Sciatic nerve (tissue), 2 donors: ENCODE data around the gene RPS8. TPM values are rescaled to one million over a fixed set of nuclear protein-coding genes. Genes with fewer than 3 reads are reported as not detected.
"Not testable (repeated sequence)": the region's sequence is repeated elsewhere in the genome, so short reads cannot be mapped to it uniquely, and the experiment has no call there.

Experiments used
- ATAC-seq: fragments of 200-7000 bp; cut with Tn5 transposase; one replicate; pipeline ENCODE4 v1.9.1; 2020; ENCODE audit warnings: mild to moderate bottlenecking, moderate library complexity
- DNase-seq: peaks from one replicate; pipeline ENCODE4 v3.0.0-alpha.2; 2020; ENCODE audit warnings: low spot score
- intact Hi-C: fragments of 100-400 bp; cut with DNase I; formaldehyde crosslinking; loops from one replicate; pipeline ENCODE4 v1.14.2; 2022
- total RNA-seq: library from RNA; stranded (reverse); fragmentation: NEBNext Ultra II Directional; extraction: Animal tissue kit (Norgen Biotek cat#: 25700); gene quantifications from one replicate; pipeline ENCODE4 v1.2.1, GENCODE V29; 2021
- donor health status: DM: no; HTN: no; CAD: no.
- donor health status: DM: no; HTN: no; CAD: no.

RPS8 gene
- total RNA-seq, 1 donor from 2014 or later = 1,483 TPM

- intact Hi-C loops = no loop called here
- DNase-seq = peak; percentile 69
- ATAC-seq = no peak
Observed at GRCh38 chr1:44812822-44813543, 37.6 kb downstream of the RPS8 start.

- intact Hi-C loops = not testable (repeated sequence)
Observed at GRCh38 chr1:44815926-44816325, 40.6 kb downstream of the RPS8 start.

GRCh38 chr1:44817307-44817706 lies 42.0 kb downstream of the RPS8 start:
- DNase-seq (no peak), ATAC-seq (no peak)
- intact Hi-C loops = no loop called here

More at GRCh38 chr1:44815926-44816325, 40.6 kb downstream of the RPS8 start:
- peak; percentile 23 for DNase-seq
- ATAC-seq = not testable (repeated sequence)

GRCh38 chr1:44817771-44818495 lies 42.6 kb downstream of the RPS8 start:
- intact Hi-C loops = no loop called here
- DNase-seq = peak; percentile 30
- ATAC-seq = no peak

- ATAC-seq = peak; percentile 2
- no peak for DNase-seq
- intact Hi-C loops = no loop called here
Observed at GRCh38 chr1:44819196-44819607, 43.9 kb downstream of the RPS8 start.

GRCh38 chr1:44819608-44820327 lies 44.4 kb downstream of the RPS8 start:
- intact Hi-C loops = no loop called here
- peak; percentile 89 for ATAC-seq
- DNase-seq = peak; percentile 84

GRCh38 chr1:44820328-44821239 lies 45.2 kb downstream of the RPS8 start:
- intact Hi-C loops = no loop called here
- DNase-seq (peak; percentile 62), ATAC-seq (peak; percentile 27)

GRCh38 chr1:44821240-44821715 lies 45.9 kb downstream of the RPS8 start:
- intact Hi-C loops = no loop called here
- DNase-seq (no peak), ATAC-seq (no peak)

- intact Hi-C loops = no loop called here
- no peak for ATAC-seq
- DNase-seq = no peak
Observed at GRCh38 chr1:44822131-44822701, 46.9 kb downstream of the RPS8 start.

GRCh38 chr1:44822981-44823451 lies 47.7 kb downstream of the RPS8 start:
- no peak for DNase-seq
- intact Hi-C loops = no loop called here
- ATAC-seq = no peak

GRCh38 chr1:44824392-44824791 lies 49.1 kb downstream of the RPS8 start:
- intact Hi-C loops, ATAC-seq, DNase-seq: not testable (repeated sequence)

GRCh38 chr1:44826375-44827196 lies 51.2 kb downstream of the RPS8 start:
- DNase-seq (peak; percentile 86), ATAC-seq (peak; percentile 88)
- intact Hi-C loops = no loop called here

- DNase-seq = no peak
- intact Hi-C loops = no loop called here
- ATAC-seq = peak; percentile 9
Observed at GRCh38 chr1:44827197-44828002, 52.1 kb downstream of the RPS8 start.

- no peak for ATAC-seq
- intact Hi-C loops = no loop called here
- DNase-seq = no peak
Observed at GRCh38 chr1:44828003-44828651, 52.8 kb downstream of the RPS8 start.
